WTC11 (cell line): Measurements from ENCODE around the gene NTRK2.

Experiments used
- CREM ChIP-seq: sonication (generic); formaldehyde crosslinking; IDR thresholded peaks from 2 replicates; pipeline ENCODE4 v1.8.1; 2022; ENCODE audit warnings: mild to moderate bottlenecking, missing genetic modification reagents, moderate library complexity
- SP1 ChIP-seq: sonication (generic); formaldehyde crosslinking; conservative IDR thresholded peaks from 2 replicates; pipeline ENCODE4 v1.8.1; 2022; ENCODE audit warnings: missing genetic modification reagents
- TF ChIP-seq, protein P1 (sequence below): fragments of 200-600 bp; IDR thresholded peaks from 2 replicates; pipeline ENCODE4 v1.8.0; 2022; ENCODE audit warnings: antibody characterized with exemption
- TF ChIP-seq, protein P2 (sequence below): sonication (generic); formaldehyde crosslinking; IDR thresholded peaks from 2 replicates; pipeline ENCODE4 v1.8.1; 2023; ENCODE audit warnings: mild to moderate bottlenecking, missing genetic modification reagents

DNA sequence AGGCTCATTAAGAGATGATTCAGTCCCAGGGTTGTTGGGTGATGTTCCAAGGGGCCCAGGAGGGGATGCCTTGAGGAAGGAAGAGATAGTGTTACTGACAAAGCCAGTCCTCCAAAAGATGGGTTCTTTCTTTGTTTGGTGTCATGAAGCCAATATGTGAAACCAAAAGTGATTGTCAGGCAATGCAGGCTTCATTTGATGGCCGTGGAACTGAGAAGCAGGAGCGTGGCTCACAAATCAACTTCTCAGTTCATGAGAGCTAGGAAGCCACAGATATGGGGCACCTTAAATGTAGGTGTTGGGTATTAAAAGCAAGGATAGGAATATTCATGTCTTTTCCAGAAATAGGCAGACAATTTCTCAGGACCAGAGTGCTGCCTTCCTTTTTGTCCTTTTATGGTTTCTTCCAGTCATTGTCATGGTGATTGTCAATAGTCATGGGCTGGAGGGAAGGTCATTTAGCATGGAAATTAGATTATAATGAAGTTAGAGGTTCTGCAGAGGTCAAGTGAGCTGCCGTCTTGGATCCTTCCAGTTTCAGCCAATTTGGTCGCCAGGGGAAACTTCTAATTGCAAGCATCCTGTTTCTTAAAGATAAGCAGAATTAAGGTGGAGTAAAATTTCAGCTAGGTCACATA is 393.0 kb downstream of the NTRK2 start:
- TF ChIP-seq, protein P1, sequence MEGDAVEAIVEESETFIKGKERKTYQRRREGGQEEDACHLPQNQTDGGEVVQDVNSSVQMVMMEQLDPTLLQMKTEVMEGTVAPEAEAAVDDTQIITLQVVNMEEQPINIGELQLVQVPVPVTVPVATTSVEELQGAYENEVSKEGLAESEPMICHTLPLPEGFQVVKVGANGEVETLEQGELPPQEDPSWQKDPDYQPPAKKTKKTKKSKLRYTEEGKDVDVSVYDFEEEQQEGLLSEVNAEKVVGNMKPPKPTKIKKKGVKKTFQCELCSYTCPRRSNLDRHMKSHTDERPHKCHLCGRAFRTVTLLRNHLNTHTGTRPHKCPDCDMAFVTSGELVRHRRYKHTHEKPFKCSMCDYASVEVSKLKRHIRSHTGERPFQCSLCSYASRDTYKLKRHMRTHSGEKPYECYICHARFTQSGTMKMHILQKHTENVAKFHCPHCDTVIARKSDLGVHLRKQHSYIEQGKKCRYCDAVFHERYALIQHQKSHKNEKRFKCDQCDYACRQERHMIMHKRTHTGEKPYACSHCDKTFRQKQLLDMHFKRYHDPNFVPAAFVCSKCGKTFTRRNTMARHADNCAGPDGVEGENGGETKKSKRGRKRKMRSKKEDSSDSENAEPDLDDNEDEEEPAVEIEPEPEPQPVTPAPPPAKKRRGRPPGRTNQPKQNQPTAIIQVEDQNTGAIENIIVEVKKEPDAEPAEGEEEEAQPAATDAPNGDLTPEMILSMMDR = no peak
- no peak for TF ChIP-seq CREM
- TF ChIP-seq SP1 (CRISPR knock-in tag) = no peak
- TF ChIP-seq, protein P2, sequence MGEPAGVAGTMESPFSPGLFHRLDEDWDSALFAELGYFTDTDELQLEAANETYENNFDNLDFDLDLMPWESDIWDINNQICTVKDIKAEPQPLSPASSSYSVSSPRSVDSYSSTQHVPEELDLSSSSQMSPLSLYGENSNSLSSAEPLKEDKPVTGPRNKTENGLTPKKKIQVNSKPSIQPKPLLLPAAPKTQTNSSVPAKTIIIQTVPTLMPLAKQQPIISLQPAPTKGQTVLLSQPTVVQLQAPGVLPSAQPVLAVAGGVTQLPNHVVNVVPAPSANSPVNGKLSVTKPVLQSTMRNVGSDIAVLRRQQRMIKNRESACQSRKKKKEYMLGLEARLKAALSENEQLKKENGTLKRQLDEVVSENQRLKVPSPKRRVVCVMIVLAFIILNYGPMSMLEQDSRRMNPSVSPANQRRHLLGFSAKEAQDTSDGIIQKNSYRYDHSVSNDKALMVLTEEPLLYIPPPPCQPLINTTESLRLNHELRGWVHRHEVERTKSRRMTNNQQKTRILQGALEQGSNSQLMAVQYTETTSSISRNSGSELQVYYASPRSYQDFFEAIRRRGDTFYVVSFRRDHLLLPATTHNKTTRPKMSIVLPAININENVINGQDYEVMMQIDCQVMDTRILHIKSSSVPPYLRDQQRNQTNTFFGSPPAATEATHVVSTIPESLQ = no peak
